Cortex of kidney (tissue), 1 donor: ENCODE measurements around the gene S100A3.

Experiments used
- DNase-seq: peaks from one replicate; lab custom pipeline; 2025; lab: John Stamatoyannopoulos, UW

Gene S100A3

DNA sequence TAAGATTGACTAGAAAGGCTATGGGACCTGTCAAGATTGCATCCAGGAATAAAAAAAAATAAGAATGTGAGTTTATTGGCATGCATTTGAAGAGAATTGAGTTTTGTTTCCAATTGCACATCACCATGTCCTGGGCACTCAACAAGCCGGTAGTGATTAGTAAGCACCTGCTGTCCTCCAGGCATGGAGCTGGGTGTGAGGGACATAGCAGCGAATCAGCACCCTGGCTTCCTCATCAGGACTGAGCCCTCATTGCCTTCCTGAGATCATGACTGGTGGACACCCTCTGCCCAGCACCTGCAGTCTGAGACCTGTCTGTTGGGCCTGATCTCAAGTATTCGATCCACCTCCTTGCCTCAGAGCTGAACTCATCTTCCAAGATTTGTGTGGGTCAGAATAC, 40.0 kb downstream of the S100A3 start:
- no peak for DNase-seq

- no peak for DNase-seq
These were observed 41.0 kb downstream of the S100A3 start for GRCh38 chr1:153507926-153508583.

- no peak for DNase-seq
These were observed 42.1 kb downstream of the S100A3 start for GRCh38 chr1:153506831-153507413.

DNA sequence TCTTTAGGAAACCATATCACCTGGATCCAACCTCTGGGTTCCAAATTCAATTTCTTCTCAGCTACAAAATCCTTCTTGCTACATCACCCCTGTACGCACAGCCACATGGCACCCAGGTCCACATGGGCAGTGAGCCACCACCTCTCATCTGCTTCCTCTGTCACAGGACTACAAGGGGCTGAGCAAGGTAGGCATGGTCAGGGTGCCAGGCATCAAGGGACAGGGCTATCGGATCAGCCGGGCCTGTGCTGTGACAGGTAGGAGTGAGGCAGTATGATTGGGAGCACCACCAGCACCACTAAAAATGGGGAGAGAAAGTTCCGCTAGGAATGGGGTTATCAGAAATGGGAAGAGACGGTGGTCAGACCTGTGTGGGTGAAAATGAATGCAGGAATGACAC, 42.7 kb downstream of the S100A3 start:
- DNase-seq, result no peak

DNA sequence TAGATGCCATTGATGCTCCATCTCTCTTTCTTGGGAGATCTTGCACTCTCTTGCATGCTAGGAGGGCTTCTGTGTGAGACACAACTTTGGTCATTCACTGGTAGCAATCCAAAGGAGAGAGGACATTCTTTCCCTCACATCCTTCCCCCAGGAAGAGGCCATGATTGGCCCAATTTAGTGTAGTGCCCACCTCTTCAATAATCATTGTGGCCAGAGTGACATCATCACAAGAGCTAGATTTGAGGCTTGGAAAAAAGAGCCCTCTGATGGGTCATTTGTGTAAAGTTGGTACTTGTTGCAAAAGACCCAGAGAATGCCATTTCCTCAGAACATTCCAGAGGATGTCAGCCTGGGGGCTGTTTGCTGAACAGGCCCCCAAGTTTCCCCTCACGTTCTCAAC, 43.5 kb downstream of the S100A3 start:
- DNase-seq, result no peak

GRCh38 chr1:153503766-153504165, 45.3 kb downstream of the S100A3 start:
- DNase-seq, result no peak

DNA sequence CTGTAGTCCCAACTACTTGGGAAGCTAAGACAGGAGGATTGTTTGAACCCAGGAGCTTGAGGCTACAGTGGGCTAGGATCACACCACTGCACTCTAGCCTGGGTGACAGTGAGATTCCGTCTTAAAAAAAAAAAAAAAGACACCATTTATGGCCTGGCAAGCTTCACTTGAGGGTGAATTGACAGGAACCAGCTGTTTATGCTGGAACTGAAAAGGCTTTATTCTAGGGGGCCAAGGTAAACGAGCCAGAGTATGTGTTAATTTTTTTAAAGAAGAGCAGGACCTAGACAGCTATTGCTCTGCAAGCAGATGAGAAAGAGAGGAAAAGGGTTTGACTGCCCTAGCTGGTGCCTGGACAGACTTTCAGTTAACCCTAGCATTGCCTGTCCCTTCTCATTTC, 50.3 kb downstream of the S100A3 start:
- no peak for DNase-seq
